Liver (tissue), 9 donors: Measurements from ENCODE around the gene RUFY4. TPM values are rescaled to one million over a fixed set of nuclear protein-coding genes. Genes with fewer than 3 reads are reported as not detected.

Experiments used
- DNase-seq: peaks from one replicate; pipeline ENCODE4 v3.0.0-alpha.2; 2017; ENCODE audit warnings: low spot score
- H3K27ac ChIP-seq, 2 donors: one replicate each; pipeline ENCODE4 v1.7.0; 2013; ENCODE audit warnings: inconsistent platforms in 2 of 2, low read length in 2 of 2, control low read depth in 1 of 2, low read depth in 1 of 2, mild to moderate bottlenecking in 1 of 2
- H3K27me3 ChIP-seq, 4 donors: one replicate each; pipeline versions ENCODE4 v1.6.1 to v1.7.0; 2013; ENCODE audit warnings: low read length in 3 of 4, inconsistent platforms in 1 of 4, mild to moderate bottlenecking in 1 of 4, moderate library complexity in 1 of 4; ENCODE audit not compliant: control insufficient read depth in 4 of 4, insufficient read depth in 4 of 4
- H3K36me3 ChIP-seq, 4 donors: one replicate each; pipeline versions ENCODE4 v1.6.1 to v1.7.0; 2013; ENCODE audit warnings: low read length in 3 of 4, mild to moderate bottlenecking in 3 of 4, low read depth in 1 of 4, moderate library complexity in 1 of 4; ENCODE audit not compliant: control insufficient read depth in 4 of 4, insufficient read depth in 3 of 4
- H3K4me1 ChIP-seq, 4 donors: one replicate each; pipeline versions ENCODE4 v1.6.1 to v1.7.0; 2013; ENCODE audit warnings: low read length in 3 of 4, mild to moderate bottlenecking in 3 of 4, moderate library complexity in 1 of 4; ENCODE audit not compliant: control insufficient read depth in 4 of 4, insufficient read depth in 4 of 4
- H3K4me3 ChIP-seq, 3 donors: one replicate each; pipeline versions ENCODE4 v1.6.1 to v1.7.0; 2013; ENCODE audit warnings: low read length in 3 of 3, control low read depth in 1 of 3, low read depth in 1 of 3, mild to moderate bottlenecking in 1 of 3
- H3K9ac ChIP-seq, 2 donors: one replicate each; pipeline ENCODE4 v1.7.0; 2013; ENCODE audit warnings: low read length in 2 of 2, mild to moderate bottlenecking in 2 of 2, moderate library complexity in 2 of 2, control low read depth in 1 of 2, low read depth in 1 of 2
- H3K9me3 ChIP-seq, 4 donors: one replicate each; pipeline versions ENCODE4 v1.6.1 to v1.7.0; 2013; ENCODE audit warnings: low read length in 3 of 4; ENCODE audit not compliant: control insufficient read depth in 4 of 4
- CTCF ChIP-seq: fragments of 150-350 bp; IDR thresholded peaks from 2 replicates; pipeline ENCODE4 v1.5.1; 2017; ENCODE audit warnings: improper control_type of control experiment, low read depth, low read length; ENCODE audit not compliant: missing input control
- EGR1 ChIP-seq, 2 donors: IDR thresholded peaks; 2 replicates each; pipeline ENCODE4 v1.6.1; 2016 to 2018; ENCODE audit warnings: antibody characterized with exemption in 2 of 2, low read depth in 2 of 2
- FOXA1 ChIP-seq: IDR thresholded peaks from 2 replicates; pipeline ENCODE4 v1.6.1; 2016; ENCODE audit warnings: antibody characterized with exemption
- FOXA2 ChIP-seq: IDR thresholded peaks from 2 replicates; pipeline ENCODE4 v1.6.1; 2016; ENCODE audit warnings: antibody characterized with exemption
- GABPA ChIP-seq, 2 donors: IDR thresholded peaks in 1 of 2; conservative IDR thresholded peaks in 1 of 2; 2 replicates each; pipeline ENCODE4 v1.6.1; 2016; ENCODE audit warnings: antibody characterized with exemption in 2 of 2, mild to moderate bottlenecking in 1 of 2, moderate library complexity in 1 of 2
- HNF4A ChIP-seq, 2 donors: conservative IDR thresholded peaks; 2 replicates each; pipeline ENCODE4 v1.6.1; 2016; ENCODE audit warnings: antibody characterized with exemption in 2 of 2, mild to moderate bottlenecking in 2 of 2
- HNF4G ChIP-seq: IDR thresholded peaks from 2 replicates; pipeline ENCODE4 v1.6.1; 2016; ENCODE audit warnings: antibody characterized with exemption
- JUND ChIP-seq, 2 donors: IDR thresholded peaks; 2 replicates each; pipeline ENCODE4 v1.6.1; 2016; ENCODE audit warnings: antibody characterized with exemption in 2 of 2
- NR2F2 ChIP-seq: IDR thresholded peaks from 2 replicates; pipeline ENCODE4 v1.6.1; 2016; ENCODE audit warnings: antibody characterized with exemption
- RAD21 ChIP-seq, 2 donors: IDR thresholded peaks; 2 replicates each; pipeline ENCODE4 v1.6.1; 2016; ENCODE audit warnings: antibody characterized with exemption in 2 of 2, mild to moderate bottlenecking in 2 of 2
- RXRA ChIP-seq, 2 donors: IDR thresholded peaks; 2 replicates each; pipeline ENCODE4 v1.6.1; 2017 to 2018; ENCODE audit warnings: antibody characterized with exemption in 2 of 2, mild to moderate bottlenecking in 1 of 2
- SP1 ChIP-seq: IDR thresholded peaks from 2 replicates; pipeline ENCODE4 v1.6.1; 2018; ENCODE audit warnings: antibody characterized with exemption, mild to moderate bottlenecking
- TAF1 ChIP-seq: conservative IDR thresholded peaks from 2 replicates; pipeline ENCODE4 v1.6.1; 2016; ENCODE audit warnings: antibody characterized with exemption, mild to moderate bottlenecking
- YY1 ChIP-seq: IDR thresholded peaks from 2 replicates; pipeline ENCODE4 v1.6.1; 2016; ENCODE audit warnings: antibody characterized with exemption, mild to moderate bottlenecking
- WGBS: extraction: QIAGEN DNeasy Blood & Tissue Kit; methylation state at CpG from one replicate; pipeline ENCODE4 v1.1.7; 2013; 5-methylcytosine and 5-hydroxymethylcytosine counted together
- polyA plus RNA-seq, 2 donors: library from polyadenylated mRNA; stranded (reverse) in 1 of 2; unstranded in 1 of 2; fragments of 200-250 nt in 1 of 2; fragments of >200 nt in 1 of 2; fragmentation: Nextera tagmentation in 1 of 2; extraction: Ambion mirVana in 1 of 2; gene quantifications; one replicate each; pipeline versions ENCODE4 v1.2.1 to v1.2.3, GENCODE V29; 2013 to 2015
- total RNA-seq, 2 donors: library from RNA; depleted of rRNA; stranded (reverse); fragments of >200 nt; gene quantifications; one replicate each; pipeline ENCODE4 v1.2.3, GENCODE V29; 2014
- TF ChIP-seq, protein P1 (sequence below): IDR thresholded peaks from 2 replicates; pipeline ENCODE4 v1.6.1; 2016; ENCODE audit warnings: antibody characterized with exemption
- TF ChIP-seq, protein P2 (sequence below): IDR thresholded peaks from 2 replicates; pipeline ENCODE4 v1.6.1; 2016; ENCODE audit warnings: antibody characterized with exemption
- TF ChIP-seq, protein P3 (sequence below): IDR thresholded peaks from 2 replicates; pipeline ENCODE4 v1.6.1; 2016; ENCODE audit warnings: antibody characterized with exemption
- donor health status: healthy.
- donor health status: healthy.
- donor health status: healthy.
- donor health status: healthy.
- donor health status: healthy.

The RUFY4 gene
- total and polyA plus RNA-seq, 4 donors = 0.05 to 0.08 (median 0.08) TPM; not detected in 1

DNA sequence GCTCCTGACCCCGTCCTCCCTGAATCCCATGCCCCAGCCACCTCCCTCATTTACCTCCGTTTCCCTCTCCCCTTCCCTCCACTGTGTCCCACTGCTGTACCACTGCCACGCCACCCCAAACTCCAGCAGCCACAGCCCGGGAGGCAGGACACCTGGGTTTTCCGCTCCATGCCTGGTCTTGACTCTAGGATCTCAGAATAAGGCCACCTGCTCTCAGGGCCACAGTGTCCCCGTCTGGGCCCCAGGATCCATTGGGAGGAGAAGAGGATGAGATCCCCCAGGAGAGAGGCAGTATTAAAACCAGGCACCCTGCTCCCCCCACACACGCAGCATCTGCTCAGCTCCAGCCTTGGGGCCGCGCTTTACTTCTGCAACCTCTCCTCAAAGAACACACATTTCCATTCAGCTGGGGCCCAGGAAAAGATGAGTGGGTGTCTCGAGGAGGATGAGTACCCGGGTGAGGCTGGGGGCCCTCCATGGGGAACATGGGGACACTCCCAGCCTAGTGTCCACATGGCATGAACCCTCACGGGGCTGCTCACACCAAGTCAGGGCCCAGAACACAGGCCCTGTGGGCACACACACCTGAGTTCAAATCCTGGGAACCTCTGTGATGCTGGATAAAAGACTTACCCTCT is 33.5 kb upstream of the RUFY4 start:
- no peaks in the 10 kb centered on the region for H3K9me3 ChIP-seq
- H3K9ac ChIP-seq = no peak overlapping the region
- no peak overlapping the region for H3K4me3 ChIP-seq
- TF ChIP-seq YY1 (no peak), RAD21 (IDR thresholded peaks at IDR 0.05) (no peak), GABPA (IDR thresholded peaks at IDR 0.05 in 1 of 2, conservative IDR thresholded peaks at IDR 0.05 in 1 of 2) (no peak), HNF4A (conservative IDR thresholded peaks at IDR 0.05) (no peak), JUND (IDR thresholded peaks at IDR 0.05) (no peak), NR2F2 (no peak), CTCF (no peak), FOXA1 (no peak), SP1 (no peak)
- TF ChIP-seq, protein P1, sequence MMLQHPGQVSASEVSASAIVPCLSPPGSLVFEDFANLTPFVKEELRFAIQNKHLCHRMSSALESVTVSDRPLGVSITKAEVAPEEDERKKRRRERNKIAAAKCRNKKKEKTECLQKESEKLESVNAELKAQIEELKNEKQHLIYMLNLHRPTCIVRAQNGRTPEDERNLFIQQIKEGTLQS = no peak
- TF ChIP-seq, protein P2, sequence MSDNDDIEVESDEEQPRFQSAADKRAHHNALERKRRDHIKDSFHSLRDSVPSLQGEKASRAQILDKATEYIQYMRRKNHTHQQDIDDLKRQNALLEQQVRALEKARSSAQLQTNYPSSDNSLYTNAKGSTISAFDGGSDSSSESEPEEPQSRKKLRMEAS = no peak
- 82% methylated on average over 12 of the region's 12 CpGs for WGBS
- peaks cover 0 to 11% (median 2%) of the 10 kb centered on the region in 4 donors for H3K4me1 ChIP-seq
- no peaks in the 10 kb centered on the region for H3K27me3 ChIP-seq
- no peak overlapping the region for H3K27ac ChIP-seq
- no peak for DNase-seq
- H3K36me3 ChIP-seq = no peaks in the 10 kb centered on the region

- Histone ChIP-seq H3K9ac (no peak overlapping the region), H3K27me3 (no peaks in the 10 kb centered on the region), H3K4me1 (peaks cover 0 to 11% (median 2%) of the 10 kb centered on the region in 4 donors), H3K27ac (no peak overlapping the region), H3K36me3 (no peaks in the 10 kb centered on the region), H3K4me3 (no peak overlapping the region), H3K9me3 (no peaks in the 10 kb centered on the region)
- no peak for TF ChIP-seq HNF4A (conservative IDR thresholded peaks at IDR 0.05)
- TF ChIP-seq, protein P3, sequence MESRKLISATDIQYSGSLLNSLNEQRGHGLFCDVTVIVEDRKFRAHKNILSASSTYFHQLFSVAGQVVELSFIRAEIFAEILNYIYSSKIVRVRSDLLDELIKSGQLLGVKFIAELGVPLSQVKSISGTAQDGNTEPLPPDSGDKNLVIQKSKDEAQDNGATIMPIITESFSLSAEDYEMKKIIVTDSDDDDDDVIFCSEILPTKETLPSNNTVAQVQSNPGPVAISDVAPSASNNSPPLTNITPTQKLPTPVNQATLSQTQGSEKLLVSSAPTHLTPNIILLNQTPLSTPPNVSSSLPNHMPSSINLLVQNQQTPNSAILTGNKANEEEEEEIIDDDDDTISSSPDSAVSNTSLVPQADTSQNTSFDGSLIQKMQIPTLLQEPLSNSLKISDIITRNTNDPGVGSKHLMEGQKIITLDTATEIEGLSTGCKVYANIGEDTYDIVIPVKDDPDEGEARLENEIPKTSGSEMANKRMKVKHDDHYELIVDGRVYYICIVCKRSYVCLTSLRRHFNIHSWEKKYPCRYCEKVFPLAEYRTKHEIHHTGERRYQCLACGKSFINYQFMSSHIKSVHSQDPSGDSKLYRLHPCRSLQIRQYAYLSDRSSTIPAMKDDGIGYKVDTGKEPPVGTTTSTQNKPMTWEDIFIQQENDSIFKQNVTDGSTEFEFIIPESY = no peak
- no peak for TF ChIP-seq TAF1
- TF ChIP-seq HNF4G = no peak
- no peak for TF ChIP-seq JUND (IDR thresholded peaks at IDR 0.05)
- TF ChIP-seq EGR1 (IDR thresholded peaks at IDR 0.05; ENCODE audit: low read depth in 2 of 2) = no peak
- no peak for TF ChIP-seq FOXA1
- no peak for TF ChIP-seq FOXA2
- no peak for TF ChIP-seq SP1
- TF ChIP-seq NR2F2 = no peak
- TF ChIP-seq YY1 = no peak
- TF ChIP-seq RXRA (IDR thresholded peaks at IDR 0.05) = no peak
- TF ChIP-seq, protein P2 = no peak
- TF ChIP-seq GABPA (IDR thresholded peaks at IDR 0.05 in 1 of 2, conservative IDR thresholded peaks at IDR 0.05 in 1 of 2) = no peak
- TF ChIP-seq CTCF = no peak
- 78% methylated on average over 5 of the region's 5 CpGs for WGBS
- DNase-seq = no peak
These were observed 32.7 kb upstream of the RUFY4 start for GRCh38 chr2:218036371-218036770.
